ENCODE data around the gene C5orf34.
"Not testable (repeated sequence)": the region's sequence is repeated elsewhere in the genome, so short reads cannot be mapped to it uniquely, and the experiment has no call there.

Gene C5orf34

DNA sequence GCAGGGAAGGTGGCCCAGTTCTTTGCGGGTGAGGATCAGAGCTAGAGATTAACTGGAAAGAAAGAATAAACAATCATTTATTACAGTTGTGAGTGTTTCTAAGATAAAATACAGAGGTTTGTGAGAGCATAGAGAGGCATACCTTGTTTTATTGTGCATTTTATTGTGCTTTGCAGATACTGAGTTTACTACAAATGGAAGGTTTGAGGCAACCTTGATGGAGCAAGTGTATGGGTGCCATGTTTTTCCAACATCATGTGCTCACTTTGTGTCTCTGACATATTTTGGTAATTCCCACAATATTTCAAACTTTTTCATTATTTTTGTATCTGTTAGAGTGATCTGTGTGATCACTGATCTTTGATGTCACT lies 715 bp upstream of the C5orf34 start:
- in situ Hi-C loops (cut with MboI; ENCODE audit: low sequenced_read_pairs) = no loop called here

DNA sequence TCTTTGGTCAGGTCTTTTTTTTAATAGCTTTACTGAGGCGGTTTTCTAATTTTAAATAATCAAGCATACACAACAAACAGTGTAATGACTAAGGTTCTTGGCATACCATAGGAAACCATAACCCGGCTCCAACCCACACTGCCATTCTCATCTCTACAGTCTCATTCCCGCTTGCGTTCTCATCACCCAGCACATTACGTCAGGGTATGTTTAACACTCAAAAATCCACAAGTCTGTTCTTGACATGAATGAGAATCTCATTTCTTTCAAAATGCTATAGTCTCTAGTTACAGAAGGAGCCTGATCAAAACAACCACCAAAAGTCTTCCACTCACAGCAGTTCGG lies 505 bp downstream of the C5orf34 start:
- in situ Hi-C loops (cut with MboI; ENCODE audit: low sequenced_read_pairs) = no loop called here

DNA sequence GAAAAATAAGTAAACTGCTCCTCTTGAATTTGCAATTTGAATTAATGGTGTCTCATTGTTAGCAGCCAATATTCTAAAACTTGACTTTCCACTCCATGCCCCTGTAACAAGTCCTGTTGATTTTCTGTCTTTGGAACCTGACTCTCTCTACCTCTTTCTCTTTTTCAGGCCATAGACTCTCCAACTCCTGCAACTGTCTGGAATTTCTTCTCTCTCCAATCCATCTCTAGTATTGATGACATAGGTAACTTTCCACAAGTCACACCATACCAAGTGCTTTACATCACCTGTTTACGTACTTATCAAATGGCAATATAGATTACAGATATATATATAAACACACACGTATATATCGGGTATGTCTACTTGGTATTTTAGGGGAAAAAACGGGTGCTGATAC lies 923 bp downstream of the C5orf34 start:
- in situ Hi-C loops (cut with MboI; ENCODE audit: low sequenced_read_pairs) = no loop called here

DNA sequence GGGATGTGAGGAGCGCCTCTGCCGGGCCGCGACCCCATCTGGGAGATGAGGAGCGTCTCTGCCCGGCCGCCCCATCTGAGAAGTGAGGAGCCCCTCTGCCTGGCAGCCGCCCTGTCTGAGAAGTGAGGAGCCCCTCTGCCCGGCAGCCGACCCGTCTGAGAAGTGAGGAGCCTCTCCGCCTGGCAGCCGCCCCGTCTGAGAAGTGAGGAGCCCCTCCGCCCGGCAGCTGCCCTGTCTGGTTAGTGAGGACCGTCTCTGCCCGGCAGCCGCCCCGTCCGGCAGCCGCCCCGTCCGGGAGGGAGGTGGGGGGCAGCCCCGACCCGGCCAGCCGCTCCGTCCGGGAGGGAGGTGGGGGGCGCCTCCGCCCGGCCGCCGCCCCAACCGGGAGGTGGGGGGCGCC lies 3.9 kb downstream of the C5orf34 start:
- in situ Hi-C loops (cut with MboI; ENCODE audit: low sequenced_read_pairs) = not testable (repeated sequence)

DNA sequence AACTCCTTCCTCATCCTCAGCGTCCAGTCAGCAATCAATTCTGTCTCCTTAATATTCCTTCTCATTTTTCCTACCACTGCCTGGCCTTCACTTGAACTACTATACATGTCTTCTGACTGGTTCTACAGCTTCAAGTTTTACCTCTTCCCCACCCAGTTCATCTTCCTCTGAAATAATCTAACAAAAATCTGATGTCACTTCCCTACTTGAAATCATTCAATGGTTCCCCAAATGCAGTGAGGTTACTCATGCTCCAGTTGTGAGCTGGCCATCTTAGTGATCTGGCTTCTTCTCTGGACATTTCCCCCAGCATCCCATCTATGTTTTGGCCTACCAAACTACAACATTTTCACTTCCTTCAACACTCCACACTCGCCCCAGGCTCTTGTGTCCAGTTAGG lies 16.4 kb downstream of the C5orf34 start:
- in situ Hi-C loops (cut with MboI; ENCODE audit: low sequenced_read_pairs) = no loop called here

- in situ Hi-C loops (cut with MboI; ENCODE audit: low sequenced_read_pairs) = no loop called here
Measured at GRCh38 chr5:43497311-43498104, 17.4 kb downstream of the C5orf34 start.

DNA sequence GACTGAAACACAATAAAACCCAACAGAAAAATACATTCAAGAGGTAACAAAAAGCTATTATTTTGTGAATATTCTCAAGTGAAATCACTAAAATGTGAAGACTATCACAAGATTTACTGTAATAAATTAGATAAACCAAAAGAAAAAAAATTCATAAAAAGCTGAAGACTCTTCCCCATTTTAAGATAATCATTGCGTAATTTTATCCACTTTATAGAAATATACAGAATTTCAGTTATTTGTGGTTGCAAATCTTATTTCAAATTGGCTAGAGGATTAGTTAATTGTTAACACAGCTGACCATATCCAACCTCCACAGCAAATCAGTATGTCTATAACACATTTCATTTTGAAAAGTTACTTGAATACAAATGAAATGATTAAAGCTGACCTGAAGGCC lies 23.6 kb downstream of the C5orf34 start:
- in situ Hi-C loops (cut with MboI; ENCODE audit: low sequenced_read_pairs) = no loop called here

- in situ Hi-C loops (cut with MboI; ENCODE audit: low sequenced_read_pairs) = no loop called here
Measured at GRCh38 chr5:43486353-43486752, 28.6 kb downstream of the C5orf34 start.

GRCh38 chr5:43485406-43485805 lies 29.5 kb downstream of the C5orf34 start:
- in situ Hi-C loops (cut with MboI; ENCODE audit: low sequenced_read_pairs) = no loop called here

DNA sequence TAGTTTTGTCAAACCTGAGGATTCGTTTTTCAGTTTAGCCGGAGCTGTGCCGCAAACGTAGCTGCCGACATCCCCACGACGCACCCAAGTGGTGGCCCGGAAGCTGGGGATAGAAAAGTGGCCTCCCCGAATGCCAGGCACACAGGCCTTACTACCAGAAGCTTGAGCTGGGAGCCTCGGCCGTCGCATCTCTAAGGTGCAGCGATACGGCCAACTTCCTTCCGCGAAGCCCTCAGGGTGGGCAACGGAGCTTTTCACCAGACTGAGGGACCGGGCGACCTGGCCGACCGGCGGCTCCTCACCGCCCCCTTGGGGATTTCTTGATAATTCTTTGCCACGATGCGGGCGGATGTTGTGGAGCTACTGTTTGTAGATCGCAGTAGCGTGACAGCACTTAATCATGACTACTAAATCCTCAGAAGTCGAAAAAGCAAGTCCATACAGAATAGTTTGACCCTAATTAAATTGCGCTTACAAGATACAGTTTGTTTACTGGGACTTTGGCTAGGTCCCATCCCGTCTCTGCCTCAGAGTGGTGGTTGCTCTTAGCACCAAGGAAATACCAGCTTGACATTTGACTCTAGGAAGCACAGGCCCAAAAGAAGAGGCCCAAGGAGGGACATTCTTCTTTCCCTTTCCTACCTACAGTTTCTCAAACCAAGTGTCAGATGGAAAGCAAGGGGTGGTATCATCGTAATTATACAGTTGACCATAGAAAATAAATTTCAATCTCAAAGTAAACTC lies 30.7 kb downstream of the C5orf34 start:
- in situ Hi-C loops (cut with MboI; ENCODE audit: low sequenced_read_pairs) = no loop called here

- in situ Hi-C loops (cut with MboI; ENCODE audit: low sequenced_read_pairs) = no loop called here
Measured at GRCh38 chr5:43483298-43484105, 31.4 kb downstream of the C5orf34 start, which contains the start of gene TMEM267. TMEM267 (minus strand) TSS chr5:43483865; CDS start chr5:43453969, 29,896 bp downstream.

GRCh38 chr5:43482490-43483297 lies 32.3 kb downstream of the C5orf34 start:
- in situ Hi-C loops (cut with MboI; ENCODE audit: low sequenced_read_pairs) = no loop called here

DNA sequence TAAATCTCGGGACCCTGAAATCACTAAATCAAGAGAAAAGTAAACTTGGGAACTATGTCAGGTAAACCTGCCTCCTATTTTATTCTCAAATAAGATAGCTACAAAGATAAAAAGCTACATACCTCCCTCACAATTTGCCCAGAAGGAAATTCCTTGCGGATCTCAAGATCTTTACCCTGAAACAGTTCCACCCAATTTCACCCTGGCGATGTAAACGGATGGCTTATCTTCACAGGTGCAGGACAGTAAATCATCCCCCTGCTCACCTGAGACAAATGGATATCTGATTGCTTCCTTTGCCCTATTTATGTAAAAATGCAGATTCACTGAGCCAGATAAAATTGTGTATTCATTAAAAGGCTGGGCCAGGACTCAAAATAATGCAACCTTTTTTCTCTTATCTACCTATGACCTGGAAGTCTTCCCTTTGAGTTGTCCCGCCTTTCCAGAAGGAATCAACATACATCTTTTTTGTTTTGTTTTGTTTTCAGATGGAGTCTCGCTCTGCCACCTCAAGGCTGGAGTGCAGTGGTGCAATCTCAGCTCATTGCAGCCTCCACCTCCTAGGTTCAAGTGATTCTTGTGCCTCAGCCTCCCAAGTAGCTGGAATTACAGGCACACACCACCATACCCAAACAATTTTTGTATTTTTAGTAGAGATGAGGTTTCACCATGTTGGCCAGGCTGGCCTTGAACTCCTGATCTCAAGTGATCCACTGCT lies 45.1 kb downstream of the C5orf34 start:
- in situ Hi-C loops (cut with MboI; ENCODE audit: low sequenced_read_pairs) = no loop called here

- in situ Hi-C loops (cut with MboI; ENCODE audit: low sequenced_read_pairs) = no loop called here
Measured at GRCh38 chr5:43467100-43467499, 47.8 kb downstream of the C5orf34 start.

GRCh38 chr5:43465455-43465854 lies 49.5 kb downstream of the C5orf34 start:
- in situ Hi-C loops (cut with MboI; ENCODE audit: low sequenced_read_pairs) = not testable (repeated sequence)

DNA sequence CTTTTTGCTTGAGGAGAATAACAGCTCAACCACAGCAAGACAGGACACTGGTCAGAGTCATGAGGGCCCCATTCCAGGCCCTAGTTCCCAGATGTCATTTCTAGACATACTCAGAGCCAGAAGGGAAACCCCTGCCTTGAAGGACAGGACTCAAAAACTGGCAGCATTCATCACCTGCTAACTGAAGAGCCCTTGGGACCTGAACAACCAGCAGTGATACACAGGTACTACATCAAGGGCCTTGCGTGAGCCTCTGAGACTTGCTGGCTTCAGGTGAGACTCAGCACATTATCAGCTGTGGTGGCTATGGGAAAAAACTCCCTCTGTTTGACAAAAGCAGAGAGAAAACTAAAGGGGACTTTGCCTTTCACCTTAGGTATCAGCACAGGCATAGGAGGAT lies 53.9 kb downstream of the C5orf34 start:
- in situ Hi-C loops (cut with MboI; ENCODE audit: low sequenced_read_pairs) = no loop called here

GRCh38 chr5:43456556-43456955 lies 58.4 kb downstream of the C5orf34 start:
- in situ Hi-C loops (cut with MboI; ENCODE audit: low sequenced_read_pairs) = no loop called here

GRCh38 chr5:43441575-43441974 lies 73.4 kb downstream of the C5orf34 start:
- in situ Hi-C loops (cut with MboI; ENCODE audit: low sequenced_read_pairs) = not testable (repeated sequence)

- in situ Hi-C loops (cut with MboI; ENCODE audit: low sequenced_read_pairs) = no loop called here
Measured at GRCh38 chr5:43437062-43437660, 77.8 kb downstream of the C5orf34 start.

Data from HL-60/S4 treated with retinoic acid at 250 ng/mL for 4 days and 3 days (cell line).